Measurements from ENCODE around the gene ASGR1.

DNA sequence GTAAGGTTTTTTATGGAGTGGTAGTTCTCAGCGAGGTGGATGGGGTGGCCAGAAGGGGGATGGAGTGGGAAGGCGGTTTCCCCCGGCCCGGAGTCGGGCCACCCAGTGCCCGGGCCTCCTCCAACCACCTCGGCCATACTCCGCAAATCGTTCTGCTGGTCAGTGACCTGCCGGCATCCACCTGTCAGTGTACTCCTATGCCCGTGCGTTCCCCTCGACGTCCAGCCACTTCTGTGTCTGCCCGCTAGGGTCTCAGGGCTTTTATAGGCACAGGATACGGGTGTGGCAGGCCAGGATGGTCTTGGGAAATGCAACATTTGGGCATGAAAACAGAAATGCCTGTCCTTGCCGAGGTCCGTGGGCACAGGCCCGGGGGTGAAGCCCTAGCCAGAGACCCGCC lies 45.3 kb downstream of the ASGR1 start:
- TF ChIP-seq, protein P1, sequence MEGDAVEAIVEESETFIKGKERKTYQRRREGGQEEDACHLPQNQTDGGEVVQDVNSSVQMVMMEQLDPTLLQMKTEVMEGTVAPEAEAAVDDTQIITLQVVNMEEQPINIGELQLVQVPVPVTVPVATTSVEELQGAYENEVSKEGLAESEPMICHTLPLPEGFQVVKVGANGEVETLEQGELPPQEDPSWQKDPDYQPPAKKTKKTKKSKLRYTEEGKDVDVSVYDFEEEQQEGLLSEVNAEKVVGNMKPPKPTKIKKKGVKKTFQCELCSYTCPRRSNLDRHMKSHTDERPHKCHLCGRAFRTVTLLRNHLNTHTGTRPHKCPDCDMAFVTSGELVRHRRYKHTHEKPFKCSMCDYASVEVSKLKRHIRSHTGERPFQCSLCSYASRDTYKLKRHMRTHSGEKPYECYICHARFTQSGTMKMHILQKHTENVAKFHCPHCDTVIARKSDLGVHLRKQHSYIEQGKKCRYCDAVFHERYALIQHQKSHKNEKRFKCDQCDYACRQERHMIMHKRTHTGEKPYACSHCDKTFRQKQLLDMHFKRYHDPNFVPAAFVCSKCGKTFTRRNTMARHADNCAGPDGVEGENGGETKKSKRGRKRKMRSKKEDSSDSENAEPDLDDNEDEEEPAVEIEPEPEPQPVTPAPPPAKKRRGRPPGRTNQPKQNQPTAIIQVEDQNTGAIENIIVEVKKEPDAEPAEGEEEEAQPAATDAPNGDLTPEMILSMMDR (IDR thresholded peaks at IDR 0.05; ENCODE audit: low read depth, low read length): no peak
- no peak for TF ChIP-seq EZH2phosphoT487 (IDR thresholded peaks at IDR 0.05; ENCODE audit: low read depth)
